HG03521 (cell line): Measurements from ENCODE around the gene ALG12.

Experiments
- ATAC-seq: cut with Tn5 transposase; IDR thresholded peaks from one replicate; pipeline ENCODE4 v1.9.1; 2021; ENCODE audit warnings: mild to moderate bottlenecking, moderate library complexity; ENCODE audit not compliant: unreplicated experiment

Gene ALG12

GRCh38 chr22:49915610-49916009 lies 2.6 kb downstream of the ALG12 start:
- ATAC-seq: no peak

- ATAC-seq: no peak
These were observed 4.0 kb downstream of the ALG12 start for GRCh38 chr22:49914256-49914655.

GRCh38 chr22:49913446-49913845 lies 4.8 kb downstream of the ALG12 start:
- ATAC-seq: no peak

DNA sequence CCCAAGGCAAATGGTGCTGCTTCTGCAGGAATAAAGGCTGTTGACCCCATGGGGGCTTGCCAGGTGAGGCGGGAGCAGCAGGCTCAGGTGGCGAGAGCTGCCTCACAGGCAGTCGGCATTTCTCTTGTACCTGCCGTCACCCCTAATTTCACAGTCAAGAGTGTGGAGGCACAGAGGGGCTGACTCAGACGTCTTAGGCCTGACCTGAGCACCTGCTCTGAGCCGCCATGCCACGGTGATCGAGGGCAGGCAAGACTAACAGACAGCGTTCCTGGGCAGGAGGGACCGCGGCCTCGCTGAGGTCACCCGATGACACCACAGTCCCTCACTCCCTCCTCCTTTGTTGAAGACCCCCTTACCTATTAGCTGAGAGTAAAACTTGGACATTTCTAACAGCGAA lies 5.2 kb downstream of the ALG12 start:
- no peak for ATAC-seq

GRCh38 chr22:49911881-49912625 lies 6.2 kb downstream of the ALG12 start:
- no peak for ATAC-seq

GRCh38 chr22:49910229-49911155 lies 7.7 kb downstream of the ALG12 start:
- ATAC-seq: no peak

DNA sequence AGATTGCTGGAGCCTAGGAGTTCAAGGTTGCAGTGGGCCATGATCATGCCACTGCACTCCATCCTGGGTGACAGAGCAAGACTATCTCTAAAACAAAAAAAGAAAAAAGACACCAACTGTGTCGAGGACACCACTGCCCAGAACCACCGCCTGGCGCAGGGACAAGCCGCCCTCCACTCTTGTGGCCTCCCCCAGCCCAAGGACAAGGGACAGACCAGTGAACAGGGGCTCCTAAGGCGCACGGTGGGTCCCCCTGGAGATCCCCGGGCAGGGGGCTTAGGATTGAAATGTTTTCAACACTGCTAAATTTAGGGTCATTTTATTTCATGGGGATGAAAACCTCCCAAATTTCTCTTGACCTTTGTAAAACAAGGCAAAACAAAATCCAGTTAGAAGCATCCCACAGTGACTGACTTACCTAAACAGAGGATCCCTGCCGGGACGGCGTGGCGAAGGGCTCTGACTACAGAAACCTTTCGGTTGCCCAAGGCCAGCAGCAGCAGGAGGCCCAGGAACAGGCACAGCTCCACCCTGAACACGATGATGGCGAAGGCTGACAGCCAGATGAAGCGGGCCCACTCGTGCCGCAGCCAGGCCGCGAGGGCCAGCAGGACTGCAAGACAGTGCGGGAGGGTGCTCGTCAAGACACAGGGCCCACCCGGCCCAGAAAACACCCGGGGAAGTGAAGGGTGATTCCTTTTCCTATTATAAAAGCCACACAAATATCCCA lies 8.6 kb downstream of the ALG12 start:
- ATAC-seq: no peak

DNA sequence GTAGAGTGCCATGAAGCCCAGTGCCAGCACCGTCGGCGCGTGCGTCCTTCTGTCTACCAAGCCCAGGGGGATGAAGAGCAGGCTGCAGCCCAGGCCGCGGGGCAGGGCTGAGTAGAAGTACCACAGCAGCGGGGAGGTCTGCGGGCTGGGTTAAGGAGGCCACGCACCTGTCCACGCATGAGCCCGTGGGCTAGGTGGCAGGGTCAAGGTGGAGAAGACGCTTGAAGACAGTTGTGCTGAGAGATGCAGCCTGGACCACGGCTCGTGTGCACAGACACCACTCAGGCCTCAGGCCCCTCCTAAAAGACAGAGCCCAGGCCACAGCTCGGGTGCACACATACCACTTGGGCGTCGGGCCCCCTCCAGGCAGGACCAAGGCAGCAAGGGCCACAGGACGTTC lies 10.4 kb downstream of the ALG12 start:
- no peak for ATAC-seq

- ATAC-seq: no peak
These were observed 11.4 kb downstream of the ALG12 start for GRCh38 chr22:49906799-49907290.

DNA sequence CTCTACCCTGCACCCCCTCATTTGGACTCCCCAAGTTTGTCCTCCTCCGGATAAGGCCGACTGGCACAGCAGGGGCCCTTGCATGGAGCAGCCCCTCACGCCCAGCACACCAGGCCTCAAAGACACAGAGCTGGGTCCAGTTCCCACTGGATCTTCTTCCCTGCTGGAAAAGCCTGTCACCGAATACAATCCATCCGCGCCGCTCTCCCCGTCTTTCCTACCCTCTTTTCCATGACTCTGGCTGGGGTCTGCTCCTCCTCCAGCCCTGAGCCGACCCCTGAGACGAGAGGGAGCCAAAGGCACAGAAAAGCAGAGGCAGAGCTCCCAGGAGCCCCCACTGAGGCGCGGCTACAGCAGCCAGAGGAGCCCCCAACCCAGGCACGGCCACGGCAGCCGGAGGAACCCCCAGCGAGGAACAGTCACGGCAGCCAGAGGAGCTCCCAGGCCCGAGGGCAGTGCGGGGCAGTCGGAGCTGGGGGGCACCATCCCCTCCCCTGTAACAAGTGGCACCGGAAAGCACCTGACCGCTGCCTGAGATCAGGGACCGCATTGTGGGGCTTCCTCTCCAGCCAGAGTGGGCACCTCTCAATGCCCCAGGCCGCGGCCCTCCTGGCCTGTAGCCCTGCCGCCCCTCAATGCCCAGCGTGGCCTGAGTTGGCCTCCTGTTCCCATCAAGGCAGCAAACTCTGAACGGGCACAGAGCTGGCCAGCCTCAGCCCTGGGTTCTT lies 12.0 kb downstream of the ALG12 start:
- no peak for ATAC-seq

- no peak for ATAC-seq
These were observed 12.8 kb downstream of the ALG12 start for GRCh38 chr22:49905465-49905864.

GRCh38 chr22:49904040-49904369 lies 14.2 kb downstream of the ALG12 start:
- no peak for ATAC-seq

GRCh38 chr22:49903322-49904039 lies 14.8 kb downstream of the ALG12 start:
- ATAC-seq: no peak

DNA sequence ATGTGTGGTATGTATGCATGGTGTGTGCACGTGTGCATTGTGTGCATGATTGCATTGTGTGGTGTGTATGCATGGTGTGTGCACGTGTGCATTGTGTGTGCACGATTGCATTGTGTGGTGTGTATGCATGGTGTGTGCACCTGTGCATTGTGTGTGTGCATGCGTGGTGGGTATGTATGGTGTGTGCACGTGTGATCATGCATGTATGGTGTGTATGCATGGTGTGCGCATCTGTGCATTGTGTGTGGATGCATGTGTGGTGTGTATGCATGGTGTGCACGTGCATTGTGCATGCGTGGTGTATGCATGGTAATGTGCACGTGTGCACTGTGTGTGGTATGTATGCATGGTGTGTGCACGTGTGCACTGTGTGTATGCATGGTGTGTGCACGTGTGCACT lies 16.8 kb downstream of the ALG12 start:
- no peak for ATAC-seq

DNA sequence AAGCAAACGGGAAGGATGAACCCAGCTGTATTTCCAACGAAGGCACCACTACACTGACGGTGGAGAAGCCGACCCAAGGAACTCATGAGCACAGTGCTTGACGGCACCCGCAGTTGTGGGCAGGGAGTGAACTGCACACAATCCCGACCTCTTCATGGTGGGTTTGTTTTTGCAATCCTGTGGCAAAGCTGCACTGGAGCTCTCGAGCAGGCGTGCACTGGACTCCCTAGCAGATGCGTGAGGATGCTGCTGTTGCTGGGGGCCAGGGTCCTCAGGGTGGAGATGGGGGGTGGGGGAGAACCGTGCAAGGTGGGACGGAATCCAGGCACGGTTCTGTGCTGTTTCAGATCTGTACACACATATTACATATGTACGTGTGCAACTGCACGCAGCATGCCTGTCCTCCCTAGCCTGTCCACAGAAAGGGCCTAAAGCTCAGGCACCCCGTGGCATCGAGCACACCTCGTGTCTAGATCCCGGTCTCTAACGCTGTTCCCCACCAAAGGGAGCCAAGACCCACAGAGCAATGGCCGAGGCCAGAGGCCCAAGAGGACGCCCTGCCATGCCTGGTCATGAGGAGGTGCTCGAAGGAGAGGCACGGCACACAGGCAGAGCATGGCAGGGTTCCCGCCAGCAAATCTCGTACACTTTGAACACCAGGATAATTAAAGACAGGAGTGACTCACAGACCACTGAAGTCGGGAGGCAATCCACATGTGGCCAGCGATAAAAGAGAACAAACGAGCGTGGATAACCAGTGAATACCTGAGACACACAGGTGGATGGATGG lies 17.6 kb downstream of the ALG12 start:
- ATAC-seq: no peak

- ATAC-seq: no peak
These were observed 18.7 kb downstream of the ALG12 start for GRCh38 chr22:49899530-49899929.

DNA sequence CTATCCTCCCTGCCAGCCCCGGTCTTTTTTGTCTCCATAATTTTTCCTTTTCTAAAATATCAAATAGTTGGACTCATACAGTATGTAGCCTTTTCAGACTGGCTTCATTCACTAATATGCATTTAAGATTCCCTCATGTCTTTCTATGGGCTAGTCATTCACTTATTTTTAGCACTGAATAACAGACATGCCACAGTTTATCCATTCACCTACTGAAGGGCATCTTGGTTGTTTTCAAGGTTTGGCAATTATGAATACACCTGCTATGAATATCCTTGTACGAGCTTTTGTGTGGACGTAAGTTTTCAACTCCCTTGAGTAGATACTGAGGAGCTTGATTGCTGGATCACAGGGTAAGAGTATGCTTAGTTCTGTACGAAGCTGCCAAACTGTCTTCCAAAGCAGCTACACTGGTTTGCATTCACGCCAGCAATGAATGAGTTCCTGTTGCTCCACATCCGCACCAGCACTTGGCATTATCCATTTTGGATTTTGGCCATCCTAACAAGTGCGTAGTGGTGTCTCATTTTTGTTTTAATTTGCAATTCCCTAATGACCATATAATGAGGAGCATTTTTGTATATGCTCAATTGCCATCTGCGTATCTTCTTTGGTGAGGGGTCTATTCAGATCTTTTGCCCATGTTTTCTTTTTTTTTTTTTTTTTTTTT lies 21.1 kb downstream of the ALG12 start:
- no peak for ATAC-seq

DNA sequence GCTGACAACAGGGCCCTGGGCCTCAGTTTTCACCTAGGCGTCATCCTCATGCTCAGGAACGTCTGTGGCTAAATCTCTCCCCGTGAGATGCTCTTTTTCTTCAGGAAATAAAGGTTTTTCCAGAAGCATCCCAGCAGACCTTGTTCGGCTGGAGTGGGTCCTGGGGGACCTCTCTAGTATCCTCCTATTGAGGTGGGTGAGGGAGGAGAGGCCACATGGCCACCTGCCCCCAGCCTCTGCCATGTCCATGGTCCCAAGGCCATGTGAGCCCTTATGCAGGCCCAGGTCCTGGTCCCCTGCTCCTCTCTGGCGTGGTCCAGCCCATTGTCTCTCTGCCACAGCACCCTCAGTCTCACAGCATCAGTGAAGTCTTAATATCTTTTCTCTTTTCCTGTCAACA lies 22.0 kb downstream of the ALG12 start:
- ATAC-seq: no peak
